Heart right ventricle (tissue), 16 donors: ENCODE results near the gene ARMC9. TPM values are rescaled to one million over a fixed set of nuclear protein-coding genes. Genes with fewer than 3 reads are reported as not detected.

Experiments used
- ATAC-seq, 8 donors: fragments of 200-7000 bp; cut with Tn5 transposase; one replicate each; pipeline ENCODE4 v1.9.1; 2020; ENCODE audit warnings: mild to moderate bottlenecking in 8 of 8, moderate library complexity in 8 of 8, moderate number of reproducible peaks in 1 of 8
- DNase-seq, 2 donors: peaks; one replicate each; pipeline ENCODE4 v3.0.0-alpha.2; 2020
- H3K27ac ChIP-seq, 10 donors: fragments of 200-600 bp; sonication (generic) in 2 of 10; one replicate each; pipeline versions ENCODE4 v1.5.0 to v1.8.0; 2020 to 2022; ENCODE audit warnings: mild to moderate bottlenecking in 3 of 10
- H3K27me3 ChIP-seq, 7 donors: fragments of 200-600 bp; one replicate each; pipeline ENCODE4 v1.8.0; 2021 to 2022; ENCODE audit warnings: mild to moderate bottlenecking in 2 of 7
- H3K36me3 ChIP-seq, 9 donors: fragments of 200-600 bp; sonication (generic) in 1 of 9; one replicate each; pipeline versions ENCODE4 v1.5.0 to v1.8.0; 2020 to 2022; ENCODE audit warnings: mild to moderate bottlenecking in 2 of 9
- H3K4me1 ChIP-seq, 9 donors: fragments of 200-600 bp; sonication (generic) in 1 of 9; one replicate each; pipeline versions ENCODE4 v1.5.0 to v1.8.0; 2020 to 2022; ENCODE audit warnings: mild to moderate bottlenecking in 4 of 9
- H3K4me3 ChIP-seq, 10 donors: fragments of 200-600 bp; sonication (generic) in 2 of 10; one replicate each; pipeline versions ENCODE4 v1.5.0 to v1.8.0; 2020 to 2022; ENCODE audit warnings: mild to moderate bottlenecking in 7 of 10, moderate library complexity in 2 of 10
- H3K9me3 ChIP-seq, 11 donors: fragments of 200-600 bp in 10 of 11; sonication (generic) in 2 of 11; one replicate each; pipeline versions ENCODE4 v1.5.0 to v1.8.0; 2013 to 2022; ENCODE audit warnings: mild to moderate bottlenecking in 2 of 11, control low read depth in 1 of 11, moderate library complexity in 1 of 11
- CTCF ChIP-seq, 9 donors: fragments of 200-600 bp; sonication (generic) in 2 of 9; IDR thresholded peaks; one replicate each; pipeline versions ENCODE4 v1.5.0 to v1.8.0; 2021 to 2022; ENCODE audit warnings: antibody characterized with exemption in 9 of 9, mild to moderate bottlenecking in 5 of 9, moderate library complexity in 1 of 9
- WGBS, 2 donors: extraction: QIAGEN DNeasy Blood & Tissue Kit; methylation state at CpG; one replicate each; pipeline ENCODE4 v1.1.7; 2013; ENCODE audit warnings: inconsistent platforms in 1 of 2; 5-methylcytosine and 5-hydroxymethylcytosine counted together
- intact Hi-C, 10 donors: fragments of 100-400 bp; cut with DNase I; formaldehyde crosslinking; loops; one replicate each; pipeline versions ENCODE4 v1.11.1 to v1.14.2; 2022
- polyA plus RNA-seq, 2 donors: library from polyadenylated mRNA; stranded (reverse); fragments of 200-250 nt; gene quantifications; one replicate each; pipeline ENCODE4 v1.2.3, GENCODE V29; 2013
- total RNA-seq, 10 donors: library from RNA; stranded (reverse); fragmentation: NEBNext Ultra II Directional in 3 of 10; extraction: Animal tissue kit (Norgen Biotek cat#: 25700) in 3 of 10; gene quantifications; one replicate each; pipeline versions ENCODE4 v1.2.1 to v1.2.4, GENCODE V29; 2021 to 2023
- donor health status: Arrhythmogenic right ventricular cardiomyopathy.
- donor health status: ischemic (EF 13 %, LVEDD 7.1; RV severe dilation, severe dysfunction).
- donor health status: healthy with polysubstance abuse.
- donor health status: DM: no; HTN: yes; CAD: no.
- donor health status: DM: no; HTN: no; CAD: no.
- donor health status: ischemic (EF 25% LVEDD 6.9; RV normal size, moderate dysfunction).
- donor health status: ischemic (EF 25% LVEDD 5.7; RV mildly dilated, moderate dysfunction).
- donor health status: healthy.
- donor health status: DM: yes; HTN: yes; CAD: no.
- donor health status: Ischemic cardiomyopathy.
- donor health status: ischemic (EF 35%, LVEDD 5.7; RV mildly dilated, moderate dysfunction).
- donor health status: nonischemic (EF 11% LVEDD 7.7; RV severe dilation, severe dysfunction).
- donor health status: DM: yes; HTN: yes; CAD: no.
- donor health status: PGD.
- donor health status: ischemic (EF 29% LVEDD 5.4; RV normal size, mild dysfunction).
- donor health status: nonischemic (EF 23%, LVEDD 6.1; RV moderate dilation, normal function).

Gene ARMC9
- total and polyA plus RNA-seq, 12 donors: 1.6 to 6.8 (median 2.3) TPM

- no peak for TF ChIP-seq CTCF (IDR thresholded peaks at IDR 0.05)
- ATAC-seq (no peak), DNase-seq (no peak)
- Histone ChIP-seq H3K4me1 (peaks cover 0 to 20% (median 0%) of the 10 kb centered on the region in 9 donors), H3K9me3 (no peaks in the 10 kb centered on the region), H3K36me3 (peaks cover 0 to 88% (median 16%) of the 10 kb centered on the region in 9 donors), H3K4me3 (no peak overlapping the region), H3K27me3 (no peaks in the 10 kb centered on the region), H3K27ac (peak overlapping the region in 1 of 10 donors; percentile 73)
- intact Hi-C loops: no loop called here
- 98% methylated on average over 5 of the region's 5 CpGs for WGBS, 2 donors
Measured at GRCh38 chr2:231160701-231161100, 37.7 kb upstream of the ARMC9 start.

GRCh38 chr2:231161252-231161839, 37.1 kb upstream of the ARMC9 start:
- 82 to 85% methylated on average over 7 of the region's 7 CpGs for WGBS, 2 donors
- ATAC-seq: no peak
- TF ChIP-seq CTCF (IDR thresholded peaks at IDR 0.05): no peak

GRCh38 chr2:231161877-231162329, 36.5 kb upstream of the ARMC9 start:
- WGBS, 2 donors: 63 to 64% methylated on average over 2 of the region's 2 CpGs
- peak overlapping the region in 7 of 10 donors; percentile 5 to 73 (median 28) for H3K27ac ChIP-seq
- H3K4me3 ChIP-seq: no peak overlapping the region
- H3K36me3 ChIP-seq: peaks cover 0 to 92% (median 28%) of the 10 kb centered on the region in 9 donors
- DNase-seq: no peak
- ATAC-seq: peak in 6 of 8 donors; percentile 33 to 83 (median 44)
- no peaks in the 10 kb centered on the region for H3K27me3 ChIP-seq
- TF ChIP-seq CTCF (IDR thresholded peaks at IDR 0.05): no peak
- peaks cover 0 to 20% (median 0%) of the 10 kb centered on the region in 9 donors for H3K4me1 ChIP-seq
- intact Hi-C loops: no loop called here
- H3K9me3 ChIP-seq: no peaks in the 10 kb centered on the region

More at GRCh38 chr2:231161252-231161839, 37.1 kb upstream of the ARMC9 start:
- Histone ChIP-seq H3K27me3 (no peaks in the 10 kb centered on the region), H3K27ac (peak overlapping the region in 5 of 10 donors; percentile 5 to 73 (median 27)), H3K9me3 (no peaks in the 10 kb centered on the region), H3K4me3 (no peak overlapping the region), H3K36me3 (peaks cover 0 to 90% (median 23%) of the 10 kb centered on the region in 9 donors), H3K4me1 (peaks cover 0 to 20% (median 0%) of the 10 kb centered on the region in 9 donors)
- no peak for DNase-seq
- intact Hi-C loops: no loop called here

GRCh38 chr2:231163011-231163410, 35.4 kb upstream of the ARMC9 start:
- DNase-seq (no peak), ATAC-seq (no peak)
- H3K4me3 ChIP-seq: no peak overlapping the region
- peak overlapping the region in 1 of 10 donors; percentile 73 for H3K27ac ChIP-seq
- no peaks in the 10 kb centered on the region for H3K9me3 ChIP-seq
- TF ChIP-seq CTCF (IDR thresholded peaks at IDR 0.05): no peak
- intact Hi-C loops: no loop called here
- WGBS, 2 donors: 94 to 98% methylated on average over 3 of the region's 3 CpGs
- peaks cover 0 to 94% (median 37%) of the 10 kb centered on the region in 9 donors for H3K36me3 ChIP-seq
- no peaks in the 10 kb centered on the region for H3K27me3 ChIP-seq
- peaks cover 0 to 20% (median 0%) of the 10 kb centered on the region in 9 donors for H3K4me1 ChIP-seq
